C4-2B (cell line): Measurements from ENCODE around the gene FAM168A.

ENCODE experiments used
- CTCF ChIP-seq: fragments of 450-650 bp; conservative IDR thresholded peaks from 2 replicates; pipeline ENCODE4 v1.5.1; 2017; ENCODE audit warnings: mild to moderate bottlenecking
- ZFX ChIP-seq: fragments of 450-650 bp; IDR thresholded peaks from 2 replicates; pipeline ENCODE4 v1.6.1; 2017

DNA sequence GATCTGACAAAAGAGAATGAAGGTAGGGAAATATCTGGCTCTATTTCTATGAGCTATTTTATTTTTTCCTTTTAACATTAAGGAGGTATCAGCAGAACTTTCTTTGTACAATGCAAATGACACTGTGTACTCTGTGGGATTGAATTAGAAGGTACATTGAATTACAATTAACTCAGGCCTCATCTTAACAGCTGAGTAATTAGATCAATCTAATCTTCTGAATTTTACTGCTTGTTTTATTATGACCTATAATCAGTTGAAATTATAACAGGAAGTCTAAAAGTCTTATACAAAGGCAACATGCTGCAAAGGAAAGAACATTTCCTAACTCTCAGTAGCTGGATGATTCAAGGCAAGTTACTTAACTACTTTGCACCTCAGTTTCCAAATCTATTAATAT is 151.9 kb downstream of the FAM168A start:
- no peak for TF ChIP-seq CTCF
- TF ChIP-seq ZFX: no peak
